Measurements from ENCODE around the gene THSD7B.

Gene THSD7B

GRCh38 chr2:136798766-136799165, 33.4 kb downstream of the THSD7B start:
- no peak overlapping the region for H3K9ac ChIP-seq (ENCODE audit: low read length in 5 of 5)
- H3K9me3 ChIP-seq (ENCODE audit: control insufficient read depth in 5 of 5, low read length in 5 of 5) = no peaks in the 10 kb centered on the region
- H3K4me3 ChIP-seq (ENCODE audit: low read depth in 1 of 5, low read length in 5 of 5) = no peak overlapping the region
- H3K27ac ChIP-seq (ENCODE audit: low read depth, low read length) = no peak overlapping the region
- H3K4me1 ChIP-seq (ENCODE audit: control insufficient read depth in 5 of 5, insufficient read depth in 5 of 5, low read length in 5 of 5) = no peaks in the 10 kb centered on the region
- H3K27me3 ChIP-seq (ENCODE audit: control insufficient read depth in 5 of 5, insufficient read depth in 4 of 5, low read length in 5 of 5) = no peaks in the 10 kb centered on the region
- no peaks in the 10 kb centered on the region for H3K36me3 ChIP-seq (ENCODE audit: control insufficient read depth in 5 of 5, insufficient read depth in 5 of 5, low read length in 5 of 5)

GRCh38 chr2:136801661-136802060, 36.3 kb downstream of the THSD7B start:
- Histone ChIP-seq H3K9me3 (ENCODE audit: control insufficient read depth in 5 of 5, low read length in 5 of 5) (peaks cover 0 to 8% (median 5%) of the 10 kb centered on the region in 5 donors), H3K4me1 (ENCODE audit: control insufficient read depth in 5 of 5, insufficient read depth in 5 of 5, low read length in 5 of 5) (no peaks in the 10 kb centered on the region), H3K9ac (ENCODE audit: low read length in 5 of 5) (no peak overlapping the region), H3K27ac (ENCODE audit: low read depth, low read length) (no peak overlapping the region), H3K36me3 (ENCODE audit: control insufficient read depth in 5 of 5, insufficient read depth in 5 of 5, low read length in 5 of 5) (no peaks in the 10 kb centered on the region), H3K27me3 (ENCODE audit: control insufficient read depth in 5 of 5, insufficient read depth in 4 of 5, low read length in 5 of 5) (no peaks in the 10 kb centered on the region), H3K4me3 (ENCODE audit: low read depth in 1 of 5, low read length in 5 of 5) (no peak overlapping the region)

DNA sequence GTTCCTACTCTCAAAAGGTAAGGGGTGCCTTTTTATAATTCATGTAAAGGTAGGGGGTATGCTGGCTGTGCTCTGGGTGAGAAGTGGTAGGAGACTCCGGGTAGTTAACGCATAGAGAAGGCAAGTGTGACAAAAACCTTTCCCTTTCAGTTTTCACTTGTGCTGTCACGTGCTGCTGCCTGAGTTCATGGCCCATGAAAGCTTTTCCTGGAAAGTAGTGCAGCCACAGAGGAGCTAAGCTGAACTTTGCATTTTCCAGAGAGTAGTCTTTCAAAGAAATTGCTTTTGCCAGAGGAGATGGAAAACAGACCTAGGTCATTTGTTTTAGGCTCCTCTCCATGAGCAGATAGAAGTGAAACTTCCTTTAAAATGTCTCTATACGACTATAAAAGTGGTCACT, 44.7 kb downstream of the THSD7B start:
- Histone ChIP-seq H3K36me3 (ENCODE audit: control insufficient read depth in 5 of 5, insufficient read depth in 5 of 5, low read length in 5 of 5) (no peaks in the 10 kb centered on the region), H3K9ac (ENCODE audit: low read length in 5 of 5) (no peak overlapping the region), H3K9me3 (ENCODE audit: control insufficient read depth in 5 of 5, low read length in 5 of 5) (peaks cover 0 to 8% (median 5%) of the 10 kb centered on the region in 5 donors), H3K4me3 (ENCODE audit: low read depth in 1 of 5, low read length in 5 of 5) (no peak overlapping the region), H3K4me1 (ENCODE audit: control insufficient read depth in 5 of 5, insufficient read depth in 5 of 5, low read length in 5 of 5) (no peaks in the 10 kb centered on the region), H3K27ac (ENCODE audit: low read depth, low read length) (no peak overlapping the region), H3K27me3 (ENCODE audit: control insufficient read depth in 5 of 5, insufficient read depth in 4 of 5, low read length in 5 of 5) (no peaks in the 10 kb centered on the region)

- Histone ChIP-seq H3K27ac (ENCODE audit: low read depth, low read length) (no peak overlapping the region), H3K9me3 (ENCODE audit: control insufficient read depth in 5 of 5, low read length in 5 of 5) (no peaks in the 10 kb centered on the region), H3K9ac (ENCODE audit: low read length in 5 of 5) (no peak overlapping the region), H3K27me3 (ENCODE audit: control insufficient read depth in 5 of 5, insufficient read depth in 4 of 5, low read length in 5 of 5) (no peaks in the 10 kb centered on the region), H3K4me3 (ENCODE audit: low read depth in 1 of 5, low read length in 5 of 5) (no peak overlapping the region), H3K4me1 (ENCODE audit: control insufficient read depth in 5 of 5, insufficient read depth in 5 of 5, low read length in 5 of 5) (no peaks in the 10 kb centered on the region), H3K36me3 (ENCODE audit: control insufficient read depth in 5 of 5, insufficient read depth in 5 of 5, low read length in 5 of 5) (no peaks in the 10 kb centered on the region)
These were observed 53.5 kb downstream of the THSD7B start for GRCh38 chr2:136818839-136819238.

- Histone ChIP-seq H3K9ac (ENCODE audit: low read length in 5 of 5) (no peak overlapping the region), H3K36me3 (ENCODE audit: control insufficient read depth in 5 of 5, insufficient read depth in 5 of 5, low read length in 5 of 5) (no peaks in the 10 kb centered on the region), H3K27me3 (ENCODE audit: control insufficient read depth in 5 of 5, insufficient read depth in 4 of 5, low read length in 5 of 5) (no peaks in the 10 kb centered on the region), H3K27ac (ENCODE audit: low read depth, low read length) (no peak overlapping the region), H3K9me3 (ENCODE audit: control insufficient read depth in 5 of 5, low read length in 5 of 5) (no peaks in the 10 kb centered on the region), H3K4me1 (ENCODE audit: control insufficient read depth in 5 of 5, insufficient read depth in 5 of 5, low read length in 5 of 5) (no peaks in the 10 kb centered on the region), H3K4me3 (ENCODE audit: low read depth in 1 of 5, low read length in 5 of 5) (no peak overlapping the region)
These were observed 57.9 kb downstream of the THSD7B start for GRCh38 chr2:136823291-136823690.

DNA sequence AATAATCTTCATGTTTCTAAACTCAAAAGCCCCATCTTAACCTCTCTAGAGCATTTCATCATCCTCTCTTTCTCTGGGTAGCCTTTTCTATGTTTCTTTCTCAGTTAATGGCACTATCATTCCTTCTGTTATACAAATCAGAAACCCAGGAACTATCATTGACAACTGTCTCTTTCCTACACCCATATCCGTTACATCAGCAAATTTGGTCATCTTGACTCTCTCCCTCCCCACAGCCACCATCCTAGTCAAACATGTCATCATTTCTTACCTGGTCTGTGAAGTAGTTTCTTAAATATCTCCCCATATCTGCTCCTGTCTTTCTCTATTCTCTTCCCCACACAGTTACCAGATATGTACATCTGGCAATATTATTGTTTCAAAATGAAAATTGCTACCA, 62.8 kb downstream of the THSD7B start:
- H3K36me3 ChIP-seq (ENCODE audit: control insufficient read depth in 5 of 5, insufficient read depth in 5 of 5, low read length in 5 of 5) = no peaks in the 10 kb centered on the region
- H3K27ac ChIP-seq (ENCODE audit: low read depth, low read length) = no peak overlapping the region
- no peaks in the 10 kb centered on the region for H3K27me3 ChIP-seq (ENCODE audit: control insufficient read depth in 5 of 5, insufficient read depth in 4 of 5, low read length in 5 of 5)
- H3K4me3 ChIP-seq (ENCODE audit: low read depth in 1 of 5, low read length in 5 of 5) = no peak overlapping the region
- H3K4me1 ChIP-seq (ENCODE audit: control insufficient read depth in 5 of 5, insufficient read depth in 5 of 5, low read length in 5 of 5) = no peaks in the 10 kb centered on the region
- H3K9ac ChIP-seq (ENCODE audit: low read length in 5 of 5) = no peak overlapping the region
- H3K9me3 ChIP-seq (ENCODE audit: control insufficient read depth in 5 of 5, low read length in 5 of 5) = peaks cover 0 to 2% (median 0%) of the 10 kb centered on the region in 5 donors

DNA sequence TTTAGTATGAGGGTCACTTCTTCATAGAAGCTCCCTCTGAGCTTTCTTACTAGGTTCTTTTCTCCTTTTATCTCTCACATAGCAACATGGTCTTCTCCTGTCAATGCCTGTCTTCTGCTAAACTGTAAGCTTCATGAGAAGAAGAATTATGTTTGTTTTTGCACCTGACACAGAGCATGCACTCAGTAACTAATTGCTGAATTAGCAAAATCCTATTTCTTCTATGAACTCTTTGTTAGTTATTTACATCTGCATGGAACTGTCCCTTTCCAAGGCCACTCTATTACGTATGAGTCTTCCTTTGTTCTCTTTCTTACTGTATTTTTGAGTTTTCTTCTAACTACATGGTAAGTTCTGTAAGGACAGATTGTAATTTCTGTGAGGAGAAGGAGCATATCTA, 63.4 kb downstream of the THSD7B start:
- H3K9me3 ChIP-seq (ENCODE audit: control insufficient read depth in 5 of 5, low read length in 5 of 5) = peaks cover 0 to 2% (median 0%) of the 10 kb centered on the region in 5 donors
- no peak overlapping the region for H3K27ac ChIP-seq (ENCODE audit: low read depth, low read length)
- no peaks in the 10 kb centered on the region for H3K36me3 ChIP-seq (ENCODE audit: control insufficient read depth in 5 of 5, insufficient read depth in 5 of 5, low read length in 5 of 5)
- no peaks in the 10 kb centered on the region for H3K27me3 ChIP-seq (ENCODE audit: control insufficient read depth in 5 of 5, insufficient read depth in 4 of 5, low read length in 5 of 5)
- H3K9ac ChIP-seq (ENCODE audit: low read length in 5 of 5) = no peak overlapping the region
- no peaks in the 10 kb centered on the region for H3K4me1 ChIP-seq (ENCODE audit: control insufficient read depth in 5 of 5, insufficient read depth in 5 of 5, low read length in 5 of 5)
- no peak overlapping the region for H3K4me3 ChIP-seq (ENCODE audit: low read depth in 1 of 5, low read length in 5 of 5)

GRCh38 chr2:136844546-136844945, 79.2 kb downstream of the THSD7B start:
- H3K27me3 ChIP-seq (ENCODE audit: control insufficient read depth in 5 of 5, insufficient read depth in 4 of 5, low read length in 5 of 5) = no peaks in the 10 kb centered on the region
- H3K9ac ChIP-seq (ENCODE audit: low read length in 5 of 5) = no peak overlapping the region
- no peaks in the 10 kb centered on the region for H3K9me3 ChIP-seq (ENCODE audit: control insufficient read depth in 5 of 5, low read length in 5 of 5)
- no peaks in the 10 kb centered on the region for H3K4me1 ChIP-seq (ENCODE audit: control insufficient read depth in 5 of 5, insufficient read depth in 5 of 5, low read length in 5 of 5)
- H3K27ac ChIP-seq (ENCODE audit: low read depth, low read length) = no peak overlapping the region
- no peak overlapping the region for H3K4me3 ChIP-seq (ENCODE audit: low read depth in 1 of 5, low read length in 5 of 5)
- H3K36me3 ChIP-seq (ENCODE audit: control insufficient read depth in 5 of 5, insufficient read depth in 5 of 5, low read length in 5 of 5) = no peaks in the 10 kb centered on the region

GRCh38 chr2:136858656-136859055, 93.3 kb downstream of the THSD7B start:
- Histone ChIP-seq H3K4me1 (ENCODE audit: control insufficient read depth in 5 of 5, insufficient read depth in 5 of 5, low read length in 5 of 5) (no peaks in the 10 kb centered on the region), H3K9me3 (ENCODE audit: control insufficient read depth in 5 of 5, low read length in 5 of 5) (no peaks in the 10 kb centered on the region), H3K4me3 (ENCODE audit: low read depth in 1 of 5, low read length in 5 of 5) (no peak overlapping the region), H3K9ac (ENCODE audit: low read length in 5 of 5) (no peak overlapping the region), H3K27me3 (ENCODE audit: control insufficient read depth in 5 of 5, insufficient read depth in 4 of 5, low read length in 5 of 5) (no peaks in the 10 kb centered on the region), H3K36me3 (ENCODE audit: control insufficient read depth in 5 of 5, insufficient read depth in 5 of 5, low read length in 5 of 5) (no peaks in the 10 kb centered on the region), H3K27ac (ENCODE audit: low read depth, low read length) (no peak overlapping the region)

GRCh38 chr2:136860443-136860958, 95.2 kb downstream of the THSD7B start:
- H3K36me3 ChIP-seq (ENCODE audit: control insufficient read depth in 5 of 5, insufficient read depth in 5 of 5, low read length in 5 of 5) = no peaks in the 10 kb centered on the region
- H3K27ac ChIP-seq (ENCODE audit: low read depth, low read length) = no peak overlapping the region
- H3K9me3 ChIP-seq (ENCODE audit: control insufficient read depth in 5 of 5, low read length in 5 of 5) = no peaks in the 10 kb centered on the region
- no peaks in the 10 kb centered on the region for H3K27me3 ChIP-seq (ENCODE audit: control insufficient read depth in 5 of 5, insufficient read depth in 4 of 5, low read length in 5 of 5)
- no peak overlapping the region for H3K4me3 ChIP-seq (ENCODE audit: low read depth in 1 of 5, low read length in 5 of 5)
- H3K4me1 ChIP-seq (ENCODE audit: control insufficient read depth in 5 of 5, insufficient read depth in 5 of 5, low read length in 5 of 5) = no peaks in the 10 kb centered on the region
- H3K9ac ChIP-seq (ENCODE audit: low read length in 5 of 5) = no peak overlapping the region

GRCh38 chr2:136863468-136863867, 98.1 kb downstream of the THSD7B start:
- Histone ChIP-seq H3K27ac (ENCODE audit: low read depth, low read length) (no peak overlapping the region), H3K9ac (ENCODE audit: low read length in 5 of 5) (no peak overlapping the region), H3K36me3 (ENCODE audit: control insufficient read depth in 5 of 5, insufficient read depth in 5 of 5, low read length in 5 of 5) (no peaks in the 10 kb centered on the region)

More at GRCh38 chr2:136863468-136863867, 98.1 kb downstream of the THSD7B start:
- H3K4me3 ChIP-seq (ENCODE audit: low read depth in 1 of 5, low read length in 5 of 5) = no peak overlapping the region
- H3K27me3 ChIP-seq (ENCODE audit: control insufficient read depth in 5 of 5, insufficient read depth in 4 of 5, low read length in 5 of 5) = no peaks in the 10 kb centered on the region
- H3K4me1 ChIP-seq (ENCODE audit: control insufficient read depth in 5 of 5, insufficient read depth in 5 of 5, low read length in 5 of 5) = no peaks in the 10 kb centered on the region
- no peaks in the 10 kb centered on the region for H3K9me3 ChIP-seq (ENCODE audit: control insufficient read depth in 5 of 5, low read length in 5 of 5)
